Right forelimb (tissue), 1 donor: Measurements from ENCODE around the gene CFAP74.

Experiments
- DNase-seq: peaks from one replicate; pipeline ENCODE4 v3.0.0-alpha.2; 2018

The CFAP74 gene

DNA sequence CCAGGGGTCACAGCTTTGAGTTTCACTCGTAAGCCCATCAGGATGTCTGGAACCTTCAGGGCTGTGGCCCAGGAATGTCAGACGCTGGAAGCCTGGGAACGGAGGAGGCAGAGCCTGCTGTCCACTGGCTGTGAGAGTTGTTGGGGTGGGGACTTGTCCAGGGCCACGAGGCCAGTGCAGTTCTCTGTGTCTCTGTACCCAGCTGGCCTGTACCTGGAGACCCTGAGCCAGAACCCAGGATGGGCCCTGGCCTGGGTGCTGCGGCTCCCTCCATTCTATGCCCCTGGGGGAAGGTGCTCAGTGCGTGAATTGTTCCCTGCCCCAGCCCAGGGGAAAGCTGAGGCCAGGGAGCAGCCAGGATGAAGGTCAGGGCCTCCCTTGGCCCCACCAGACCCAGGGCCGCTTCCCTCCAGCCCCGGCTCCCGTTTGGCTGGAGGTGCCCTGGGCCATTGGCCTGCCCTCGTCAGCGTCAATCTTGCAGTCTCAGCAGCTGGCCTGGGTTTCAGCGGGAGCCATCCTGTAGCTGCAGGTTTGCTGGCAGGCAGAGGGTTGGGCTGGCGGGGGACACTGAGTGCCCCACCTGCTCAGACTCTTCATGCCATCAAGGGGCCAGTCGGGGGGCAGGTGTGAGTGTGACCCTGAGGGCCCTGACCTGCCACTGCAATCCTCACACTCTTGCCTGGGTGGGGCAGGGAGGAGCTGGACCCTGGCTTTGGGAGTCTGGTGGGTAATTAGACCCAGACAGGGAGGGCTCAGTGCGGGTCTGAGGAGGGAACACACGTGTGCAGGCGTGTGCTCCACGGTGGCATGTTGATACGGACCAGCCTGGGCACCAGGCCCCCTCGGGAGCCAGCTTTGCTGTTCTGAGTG is 89.2 kb downstream of the CFAP74 start:
- peak; percentile 9 for DNase-seq

GRCh38 chr1:1911350-1912041 is 92.1 kb downstream of the CFAP74 start:
- DNase-seq: no peak

GRCh38 chr1:1910651-1911331 is 92.8 kb downstream of the CFAP74 start:
- DNase-seq: peak; percentile 37

GRCh38 chr1:1910033-1910465 is 93.5 kb downstream of the CFAP74 start:
- no peak for DNase-seq

DNA sequence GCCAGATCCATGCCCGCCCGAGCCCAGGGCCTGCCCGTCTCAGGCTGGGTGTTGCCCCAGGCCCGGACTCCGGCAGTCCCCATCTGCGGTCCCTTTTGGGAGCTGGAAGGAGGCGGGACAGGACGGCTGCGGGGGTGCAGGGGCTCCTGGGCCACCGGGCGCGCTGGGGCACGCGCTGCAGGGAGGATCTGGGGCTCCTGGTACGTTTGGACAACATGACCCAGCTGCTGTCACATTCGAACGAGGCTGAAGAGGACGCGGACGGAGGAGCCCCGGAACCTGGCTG is 95.1 kb downstream of the CFAP74 start:
- DNase-seq: no peak

GRCh38 chr1:1907098-1907736 is 96.4 kb downstream of the CFAP74 start:
- DNase-seq: peak; percentile 47

DNA sequence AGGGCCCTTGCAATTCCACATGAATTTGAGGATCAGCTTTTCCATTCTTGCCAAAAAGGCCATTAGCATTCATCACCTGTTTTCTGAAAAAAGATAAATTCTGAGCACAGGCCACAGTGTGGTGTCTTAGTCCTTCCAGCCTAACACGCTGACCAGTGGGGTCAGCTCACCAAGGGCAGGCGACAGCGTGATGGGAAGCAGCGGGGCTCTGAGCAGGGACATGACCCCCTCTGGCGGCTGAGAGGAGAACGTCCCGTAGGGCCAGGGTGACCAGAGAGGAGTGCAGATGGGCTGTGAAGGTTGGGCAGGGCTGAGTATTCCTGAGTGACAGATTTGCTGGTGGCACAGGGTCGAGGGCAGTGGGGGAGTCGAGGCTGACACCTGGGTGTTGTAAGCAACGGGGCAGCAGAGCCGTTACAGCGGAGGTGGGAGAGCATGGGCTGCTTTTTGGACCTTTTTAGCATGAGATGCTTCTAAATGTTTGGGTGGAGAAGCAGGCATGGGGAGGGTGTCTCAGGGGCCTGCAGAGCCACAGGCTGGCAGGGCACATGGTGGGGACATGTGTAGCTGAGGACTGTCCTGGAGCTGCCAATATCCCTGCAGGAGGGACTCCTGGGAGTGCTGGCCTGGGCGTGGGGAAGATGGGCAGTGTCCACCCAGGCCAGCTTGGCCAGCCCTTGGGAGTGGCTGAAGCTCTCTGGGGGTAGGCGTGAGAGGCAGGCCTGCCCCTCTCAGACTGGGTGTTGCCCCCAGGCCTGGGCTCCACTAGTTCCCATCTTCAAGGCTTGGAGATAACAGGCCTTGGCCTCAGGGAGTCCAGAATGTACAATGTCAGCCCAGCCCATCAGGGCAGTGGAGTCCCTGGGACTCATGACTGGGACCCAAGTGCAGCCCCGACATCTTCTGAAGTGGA is 97.1 kb downstream of the CFAP74 start:
- peak; percentile 81 for DNase-seq

DNA sequence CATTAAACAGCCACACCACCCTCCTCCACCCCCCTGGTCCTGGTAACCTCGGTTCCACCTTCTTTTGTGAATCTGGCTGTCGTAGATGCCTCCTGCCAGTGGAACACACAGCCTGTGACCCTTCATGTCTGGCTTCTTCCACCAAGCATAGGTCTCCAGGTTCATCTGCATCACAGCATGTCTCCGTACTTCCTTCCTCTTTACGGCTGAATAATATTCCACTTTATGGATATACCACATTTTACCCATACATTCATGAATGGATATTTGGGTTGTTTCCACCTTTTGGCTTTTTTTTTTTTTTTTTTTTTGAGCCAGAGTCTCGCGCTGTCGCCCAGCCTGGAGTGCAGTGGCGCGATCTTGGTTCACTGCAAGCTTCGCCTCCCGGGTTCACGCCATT is 100.4 kb downstream of the CFAP74 start:
- no peak for DNase-seq

DNA sequence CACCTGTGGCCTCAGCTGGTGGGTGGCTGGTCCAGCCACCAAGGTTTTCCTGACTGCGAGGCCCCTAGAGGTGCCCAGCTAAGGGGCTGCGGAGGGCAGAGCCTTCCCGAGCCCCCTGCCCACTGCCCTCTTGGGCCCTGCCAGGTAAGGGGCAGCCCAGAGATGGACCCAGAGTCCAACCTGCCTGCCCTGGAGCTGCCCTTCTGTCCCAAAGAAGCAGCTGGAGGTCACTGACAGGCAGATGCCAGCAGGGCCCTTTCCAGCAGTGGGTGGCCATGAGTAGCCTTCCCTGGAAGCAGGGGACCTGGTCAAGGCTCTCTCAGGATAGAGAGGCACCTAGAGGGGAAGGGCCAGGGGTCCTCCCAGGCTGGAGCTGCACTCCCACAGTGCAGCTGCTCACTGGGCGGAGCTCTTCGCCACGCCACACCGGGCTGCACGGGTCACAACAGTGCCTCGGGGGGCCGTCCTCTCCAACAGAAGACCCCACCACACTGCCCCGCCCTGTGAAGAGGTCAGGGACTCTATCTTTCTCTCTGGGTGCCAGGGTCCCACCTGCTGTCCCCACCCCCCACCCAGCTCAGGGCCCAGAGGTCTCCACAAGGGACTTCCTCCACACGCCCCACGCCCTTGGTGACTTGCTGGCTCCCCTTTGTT is 101.8 kb downstream of the CFAP74 start:
- no peak for DNase-seq

GRCh38 chr1:1900883-1901640 is 102.5 kb downstream of the CFAP74 start:
- DNase-seq: no peak

DNA sequence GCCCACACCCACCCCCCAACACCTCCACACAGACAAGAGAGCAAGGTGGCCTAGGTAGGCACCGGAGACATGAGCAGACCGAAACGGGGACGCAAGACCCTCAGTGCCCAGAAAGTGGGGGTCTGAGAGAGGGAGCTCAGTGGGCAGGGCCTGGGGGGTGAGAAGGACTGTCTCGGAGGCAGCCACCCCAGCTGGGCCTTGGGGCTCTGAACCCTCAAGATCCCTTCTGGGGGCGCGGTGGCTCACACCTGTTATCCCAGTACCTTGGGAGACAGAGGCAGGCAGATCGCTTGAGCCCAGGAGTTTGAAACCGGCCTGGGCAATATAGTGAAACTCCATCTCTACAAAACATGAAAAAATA is 103.6 kb downstream of the CFAP74 start:
- no peak for DNase-seq

DNA sequence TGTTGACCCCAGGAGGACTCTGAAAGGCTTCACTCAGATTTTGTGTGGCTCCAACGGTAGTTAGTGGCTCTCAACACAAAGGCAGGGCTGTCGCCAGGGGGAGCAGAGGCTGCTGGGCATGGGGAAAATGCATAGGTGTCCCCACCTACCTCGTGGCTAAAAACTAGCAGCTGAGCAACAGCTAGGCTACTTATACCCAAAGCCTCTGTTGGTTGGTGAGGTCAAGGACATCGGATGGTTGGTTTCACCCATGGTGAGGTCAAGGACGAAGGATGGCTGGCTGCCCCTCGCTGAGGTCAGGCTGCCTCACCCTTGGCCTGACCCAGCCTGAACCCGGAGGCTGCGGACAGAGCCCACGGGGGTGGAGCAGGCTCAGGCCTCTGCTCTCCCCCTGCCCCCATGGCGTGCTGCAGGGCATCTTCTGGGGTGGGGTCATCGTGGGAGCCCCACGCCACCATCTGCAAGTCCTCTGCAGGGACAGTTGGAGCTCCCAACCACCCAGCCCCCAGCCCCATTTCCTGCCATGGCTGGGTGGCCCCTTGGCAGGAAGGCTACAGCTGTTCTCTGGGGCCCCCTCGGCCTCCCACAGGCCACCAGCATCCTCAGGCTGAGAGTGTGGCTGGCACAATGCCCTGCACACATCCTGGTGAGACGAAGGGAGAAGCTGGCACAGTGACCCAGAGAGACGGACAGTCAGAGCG is 104.2 kb downstream of the CFAP74 start:
- DNase-seq: peak; percentile 38

- no peak for DNase-seq
Observed at GRCh38 chr1:1898246-1898933, 105.2 kb downstream of the CFAP74 start.

GRCh38 chr1:1895456-1896336 is 107.9 kb downstream of the CFAP74 start:
- no peak for DNase-seq

- no peak for DNase-seq
Observed at GRCh38 chr1:1895060-1895418, 108.5 kb downstream of the CFAP74 start.

- DNase-seq: no peak
Observed at GRCh38 chr1:1894354-1895059, 109.1 kb downstream of the CFAP74 start.

GRCh38 chr1:1893997-1894353 is 109.6 kb downstream of the CFAP74 start:
- no peak for DNase-seq
